H1 (cell line): ENCODE results near the gene ARHGEF18. TPM values are rescaled to one million over a fixed set of nuclear protein-coding genes. Genes with fewer than 3 reads are reported as not detected.

Experiments used
- CTCF ChIA-PET: fragments of 300-600 bp; sonication (Branson Sonifier 250); formaldehyde crosslinking; loops from one replicate; lab custom pipeline; 2021; ENCODE audit not compliant: partially characterized antibody; lab: Charles Lee
- POLR2A ChIA-PET: fragments of 300-600 bp; sonication (Branson Sonifier 250); formaldehyde crosslinking; loops from one replicate; lab custom pipeline; 2021; ENCODE audit warnings: inconsistent platforms; ENCODE audit not compliant: partially characterized antibody; lab: Charles Lee
- DNase-seq, 2 experiments: peaks; one replicate each; pipeline versions ENCODE4 v3.0.0 to v3.0.0-alpha.2; 2010 to 2022; ENCODE audit warnings: low spot score in 2 of 2, low read depth in 1 of 2, mixed read lengths in 1 of 2
- FAIRE-seq: peaks from 2 replicates; lab custom pipeline; 2011; peaks lifted over from hg19 to GRCh38; lab: Jason Lieb, UNC
- H2AFZ ChIP-seq: 2 replicates; pipeline ENCODE4 v1.8.1; 2012; ENCODE audit warnings: low read length, inconsistent platforms
- H2AK5ac ChIP-seq: 2 replicates; pipeline ENCODE4 v1.6.1; 2013; ENCODE audit warnings: low read depth, low read length
- H2BK120ac ChIP-seq: replicated peaks from 2 replicates; pipeline ENCODE3; 2013; ENCODE audit warnings: low read depth, low read length, inconsistent platforms
- H2BK12ac ChIP-seq: 2 replicates; pipeline ENCODE4 v1.6.1; 2013; ENCODE audit warnings: low read depth, low read length
- H2BK15ac ChIP-seq: 2 replicates; pipeline ENCODE4 v1.6.1; 2013; ENCODE audit warnings: low read length
- H2BK20ac ChIP-seq: 2 replicates; pipeline ENCODE4 v1.6.1; 2013; ENCODE audit warnings: low read length
- H2BK5ac ChIP-seq: 2 replicates; pipeline ENCODE4 v1.6.1; 2013; ENCODE audit warnings: low read depth, low read length
- H3K14ac ChIP-seq: 2 replicates; pipeline ENCODE4 v1.6.1; 2013; ENCODE audit warnings: inconsistent platforms; ENCODE audit not compliant: insufficient read length
- H3K18ac ChIP-seq: 2 replicates; pipeline ENCODE4 v1.6.1; 2013; ENCODE audit warnings: low read length; ENCODE audit errors: extremely low read depth
- H3K23ac ChIP-seq: 2 replicates; pipeline ENCODE4 v1.6.1; 2013; ENCODE audit warnings: inconsistent platforms; ENCODE audit not compliant: insufficient read length
- H3K23me2 ChIP-seq: 2 replicates; pipeline ENCODE4 v1.6.1; 2013; ENCODE audit warnings: low read depth, low read length
- H3K27ac ChIP-seq: 2 replicates; pipeline ENCODE4 v1.6.1; 2011; ENCODE audit warnings: low read depth, low read length, inconsistent platforms
- H3K27me3 ChIP-seq, 4 experiments: replicated peaks in 1 of 4; 1 replicate in 1 of 4; 2 replicates in 3 of 4; pipeline versions ENCODE4 v1.6.1 to v1.8.1; 2011 to 2013; ENCODE audit warnings: low read length in 3 of 4, mild to moderate bottlenecking in 3 of 4, inconsistent platforms in 2 of 4, mixed read lengths in 2 of 4, moderate library complexity in 1 of 4; ENCODE audit not compliant: control insufficient read depth in 3 of 4, insufficient read depth in 3 of 4; ENCODE audit errors: extremely low read depth in 1 of 4
- H3K36me3 ChIP-seq, 4 experiments: 2 replicates each; pipeline versions ENCODE4 v1.6.1 to v1.8.1; 2011 to 2013; ENCODE audit warnings: mild to moderate bottlenecking in 4 of 4, low read length in 3 of 4, moderate library complexity in 2 of 4, control low read depth in 1 of 4, inconsistent platforms in 1 of 4; ENCODE audit not compliant: insufficient read depth in 4 of 4, control insufficient read depth in 2 of 4
- H3K4ac ChIP-seq: replicated peaks from 2 replicates; pipeline ENCODE3; 2013; ENCODE audit warnings: low read length, low read depth, mixed read lengths, inconsistent platforms; ENCODE audit not compliant: insufficient read length
- H3K4me1 ChIP-seq, 4 experiments: replicated peaks in 1 of 4; 1 replicate in 1 of 4; 2 replicates in 3 of 4; pipeline versions ENCODE4 v1.6.1 to v1.8.1; 2011 to 2013; ENCODE audit warnings: low read length in 3 of 4, inconsistent platforms in 2 of 4, mixed read lengths in 1 of 4; ENCODE audit not compliant: insufficient read depth in 4 of 4, control insufficient read depth in 3 of 4
- H3K4me2 ChIP-seq, 2 experiments: 2 replicates each; pipeline versions ENCODE4 v1.6.1 to v1.8.1; 2011 to 2013; ENCODE audit warnings: low read depth in 2 of 2, low read length in 2 of 2, control low read depth in 1 of 2, inconsistent platforms in 1 of 2, mild to moderate bottlenecking in 1 of 2; ENCODE audit not compliant: insufficient read depth in 1 of 2
- H3K4me3 ChIP-seq, 4 experiments: fragments of 200-600, 300-600 bp in 1 of 4; sonication (generic), shearing (Covaris generic), sonication (Bioruptor Twin) in 1 of 4; 2 replicates each; pipeline versions ENCODE4 v1.5.1 to v1.8.1; 2011 to 2016; ENCODE audit warnings: low read length in 4 of 4, low read depth in 3 of 4, control low read depth in 2 of 4, inconsistent platforms in 2 of 4, mild to moderate bottlenecking in 2 of 4, mixed read lengths in 1 of 4, moderate library complexity in 1 of 4; ENCODE audit not compliant: insufficient read depth in 2 of 4; ENCODE audit errors: extremely low read depth in 1 of 4
- H3K56ac ChIP-seq: replicated peaks from 2 replicates; pipeline ENCODE3; 2013; ENCODE audit warnings: low read depth, mild to moderate bottlenecking, mixed read lengths, low read length, inconsistent platforms; ENCODE audit not compliant: insufficient read length
- H3K79me1 ChIP-seq: 2 replicates; pipeline ENCODE4 v1.6.1; 2013; ENCODE audit warnings: low read depth, low read length, control low read depth
- H3K79me2 ChIP-seq, 2 experiments: 2 replicates each; pipeline versions ENCODE4 v1.6.1 to v1.8.1; 2012 to 2013; ENCODE audit warnings: low read length in 2 of 2, mild to moderate bottlenecking in 2 of 2, inconsistent platforms in 1 of 2; ENCODE audit not compliant: insufficient read depth in 2 of 2, control insufficient read depth in 1 of 2
- H3K9ac ChIP-seq, 4 experiments: replicated peaks in 1 of 4; 1 replicate in 1 of 4; 2 replicates in 3 of 4; pipeline versions ENCODE4 v1.6.1 to v1.8.1; 2011 to 2013; ENCODE audit warnings: low read depth in 3 of 4, low read length in 3 of 4, control low read depth in 2 of 4, mild to moderate bottlenecking in 2 of 4, moderate library complexity in 2 of 4, inconsistent platforms in 1 of 4; ENCODE audit errors: extremely low read depth in 1 of 4
- H3K9me3 ChIP-seq, 2 experiments: 2 replicates each; pipeline versions ENCODE4 v1.6.1 to v1.8.1; 2012 to 2013; ENCODE audit warnings: mild to moderate bottlenecking in 2 of 2, moderate library complexity in 2 of 2, control low read depth in 1 of 2, inconsistent platforms in 1 of 2, low read depth in 1 of 2, low read length in 1 of 2, mixed read lengths in 1 of 2; ENCODE audit not compliant: insufficient read depth in 2 of 2
- H4K20me1 ChIP-seq, 2 experiments: replicated peaks in 1 of 2; 2 replicates each; pipeline versions ENCODE3 to v1.8.1; 2011 to 2013; ENCODE audit warnings: inconsistent platforms in 2 of 2, low read length in 2 of 2, mild to moderate bottlenecking in 1 of 2; ENCODE audit not compliant: insufficient read depth in 2 of 2, control insufficient read depth in 1 of 2
- H4K5ac ChIP-seq: 2 replicates; pipeline ENCODE4 v1.6.1; 2013; ENCODE audit warnings: low read length, low read depth, mixed read lengths, inconsistent platforms; ENCODE audit not compliant: insufficient read length
- H4K8ac ChIP-seq: 2 replicates; pipeline ENCODE4 v1.8.0; 2013; ENCODE audit warnings: mild to moderate bottlenecking, moderate library complexity, low read length, inconsistent platforms; ENCODE audit not compliant: insufficient read depth; ENCODE audit errors: extremely low read depth
- H4K91ac ChIP-seq: replicated peaks from 2 replicates; pipeline ENCODE3; 2013; ENCODE audit warnings: low read length, mixed read lengths, inconsistent platforms; ENCODE audit not compliant: insufficient read length
- WGBS, 2 experiments: shearing (Covaris generic) in 1 of 2; methylation state at CpG; one replicate each; pipeline versions ENCODE4 v1.1.6 to v1.1.7; 2013 to 2015; ENCODE audit warnings: low lambda C conversion rate in 2 of 2, mixed read lengths in 2 of 2, inconsistent platforms in 1 of 2, low coverage in 1 of 2, missing lambda C conversion rate in 1 of 2; ENCODE audit not compliant: insufficient replicate concordance in 2 of 2, insufficient coverage in 1 of 2, insufficient read length in 1 of 2; ENCODE audit errors: extremely low coverage in 1 of 2, missing lambda C conversion rate in 1 of 2; 5-methylcytosine and 5-hydroxymethylcytosine counted together
- polyA plus RNA-seq, 7 experiments: library from polyadenylated mRNA; depleted of rRNA in 3 of 7; stranded (reverse) in 5 of 7; unstranded in 2 of 7; fragments of >200 nt in 5 of 7; fragments of 200-250 nt in 2 of 7; gene quantifications; 1 replicate in 5 of 7; 2 replicates in 1 of 7; 4 replicates in 1 of 7; pipeline versions ENCODE4 v1.2.1 to v1.2.3, GENCODE V29; 2011 to 2013; ENCODE audit warnings: missing spikeins in 2 of 7, mixed read lengths in 2 of 7
- total RNA-seq: library from RNA; stranded (reverse); fragmentation: NEBNext Ultra II Directional; extraction: Animal tissue kit (Norgen Biotek cat#: 25700); gene quantifications from 2 replicates; pipeline ENCODE4 v1.2.1, GENCODE V29; 2021
- TF ChIP-seq, protein P1 (sequence below): IDR thresholded peaks from 2 replicates; pipeline ENCODE4 v1.6.1; 2011; ENCODE audit warnings: low read depth, mild to moderate bottlenecking, low read length; ENCODE audit not compliant: insufficient read depth

The ARHGEF18 gene
- total and polyA plus RNA-seq, 2 of the 8 experiments (the other 6 are each of a cell fraction or from before 2014, with no cell fraction given) = 12.2 to 35.9 TPM

GRCh38 chr19:7333198-7334118 lies 15.3 kb upstream of the ARHGEF18 start:
- no peak overlapping the region for H2BK20ac ChIP-seq
- H3K23ac ChIP-seq = no peak overlapping the region
- H4K20me1 ChIP-seq = peaks cover 0 to 6% of the 10 kb centered on the region in 2 experiments
- no peak overlapping the region for H3K4me2 ChIP-seq
- no peak overlapping the region for H3K4me3 ChIP-seq
- DNase-seq (no peak), FAIRE-seq (no peak)
- ChIA-PET CTCF (interaction anchor here (0.6 to 1.0 kb wide), 3 partner anchors 21 to 537 kb away, joined by 3 to 4 read pairs (median 3); no protein-coding TSS in a partner anchor), POLR2A (interaction anchor here (0.6 kb wide), 1 partner anchor 14 kb away, joined by 3 read pairs; no protein-coding TSS in a partner anchor)
- H2AK5ac ChIP-seq = no peak overlapping the region
- no peak overlapping the region for H3K14ac ChIP-seq
- H4K91ac ChIP-seq = no peak overlapping the region
- no peaks in the 10 kb centered on the region for H3K79me1 ChIP-seq
- 91% methylated on average over 16 of the region's 17 CpGs; no CpG with 5 or more reads in 1 of the 2 experiments for WGBS, 2 experiments
- no peak overlapping the region for H3K9ac ChIP-seq
- H2BK120ac ChIP-seq = no peak overlapping the region
- no peaks in the 10 kb centered on the region for H3K36me3 ChIP-seq
- H2BK15ac ChIP-seq = no peak overlapping the region
- H4K5ac ChIP-seq = no peak overlapping the region
- no peaks in the 10 kb centered on the region for H3K79me2 ChIP-seq
- H3K56ac ChIP-seq = peak overlapping the region; percentile 30
- no peaks in the 10 kb centered on the region for H3K4me1 ChIP-seq
- no peak overlapping the region for H2BK12ac ChIP-seq
- H3K27ac ChIP-seq = no peak overlapping the region
- peaks cover 7% of the 10 kb centered on the region; the same call in 1 of the 2 replicates for H3K23me2 ChIP-seq
- no peak overlapping the region for H3K18ac ChIP-seq
- H3K9me3 ChIP-seq = peaks cover 0 to 7% of the 10 kb centered on the region in 2 experiments; a peak in 2 of 4 replicates
- no peak overlapping the region for H4K8ac ChIP-seq
- TF ChIP-seq, protein P1, sequence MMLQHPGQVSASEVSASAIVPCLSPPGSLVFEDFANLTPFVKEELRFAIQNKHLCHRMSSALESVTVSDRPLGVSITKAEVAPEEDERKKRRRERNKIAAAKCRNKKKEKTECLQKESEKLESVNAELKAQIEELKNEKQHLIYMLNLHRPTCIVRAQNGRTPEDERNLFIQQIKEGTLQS = no peak
- no peaks in the 10 kb centered on the region for H3K27me3 ChIP-seq
- H2AFZ ChIP-seq = no peak overlapping the region
- H3K4ac ChIP-seq = no peak overlapping the region
- no peak overlapping the region for H2BK5ac ChIP-seq
